ENCODE data around the gene OPCML.

DNA sequence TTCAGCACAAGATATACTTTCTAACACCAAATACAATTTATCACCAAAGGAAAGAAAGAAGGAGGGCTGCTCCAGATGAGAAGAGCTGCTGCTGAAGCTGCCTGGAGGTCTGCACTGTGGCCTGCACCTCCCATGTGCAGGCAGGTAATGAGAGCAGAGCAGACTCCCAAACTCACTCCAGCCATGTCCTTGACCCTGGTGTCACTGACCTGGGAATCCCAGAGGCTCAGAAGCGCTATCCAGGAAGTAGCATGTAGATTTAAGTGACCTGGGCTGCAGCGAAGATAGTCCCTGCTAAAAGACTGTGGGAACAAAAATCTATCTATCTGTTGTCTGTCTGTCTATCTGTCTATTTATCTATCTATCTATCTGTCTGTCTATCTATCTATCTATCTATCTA is 816.3 kb downstream of the OPCML start:
- TF ChIP-seq POLR2AphosphoS5 (IDR thresholded peaks at IDR 0.05; ENCODE audit: low read depth) (no peak), GABPA (IDR thresholded peaks at IDR 0.05; ENCODE audit: low read depth) (no peak), SPI1 (IDR thresholded peaks at IDR 0.05; ENCODE audit: borderline replicate concordance, low read depth) (no peak)
- TF ChIP-seq, protein P1, sequence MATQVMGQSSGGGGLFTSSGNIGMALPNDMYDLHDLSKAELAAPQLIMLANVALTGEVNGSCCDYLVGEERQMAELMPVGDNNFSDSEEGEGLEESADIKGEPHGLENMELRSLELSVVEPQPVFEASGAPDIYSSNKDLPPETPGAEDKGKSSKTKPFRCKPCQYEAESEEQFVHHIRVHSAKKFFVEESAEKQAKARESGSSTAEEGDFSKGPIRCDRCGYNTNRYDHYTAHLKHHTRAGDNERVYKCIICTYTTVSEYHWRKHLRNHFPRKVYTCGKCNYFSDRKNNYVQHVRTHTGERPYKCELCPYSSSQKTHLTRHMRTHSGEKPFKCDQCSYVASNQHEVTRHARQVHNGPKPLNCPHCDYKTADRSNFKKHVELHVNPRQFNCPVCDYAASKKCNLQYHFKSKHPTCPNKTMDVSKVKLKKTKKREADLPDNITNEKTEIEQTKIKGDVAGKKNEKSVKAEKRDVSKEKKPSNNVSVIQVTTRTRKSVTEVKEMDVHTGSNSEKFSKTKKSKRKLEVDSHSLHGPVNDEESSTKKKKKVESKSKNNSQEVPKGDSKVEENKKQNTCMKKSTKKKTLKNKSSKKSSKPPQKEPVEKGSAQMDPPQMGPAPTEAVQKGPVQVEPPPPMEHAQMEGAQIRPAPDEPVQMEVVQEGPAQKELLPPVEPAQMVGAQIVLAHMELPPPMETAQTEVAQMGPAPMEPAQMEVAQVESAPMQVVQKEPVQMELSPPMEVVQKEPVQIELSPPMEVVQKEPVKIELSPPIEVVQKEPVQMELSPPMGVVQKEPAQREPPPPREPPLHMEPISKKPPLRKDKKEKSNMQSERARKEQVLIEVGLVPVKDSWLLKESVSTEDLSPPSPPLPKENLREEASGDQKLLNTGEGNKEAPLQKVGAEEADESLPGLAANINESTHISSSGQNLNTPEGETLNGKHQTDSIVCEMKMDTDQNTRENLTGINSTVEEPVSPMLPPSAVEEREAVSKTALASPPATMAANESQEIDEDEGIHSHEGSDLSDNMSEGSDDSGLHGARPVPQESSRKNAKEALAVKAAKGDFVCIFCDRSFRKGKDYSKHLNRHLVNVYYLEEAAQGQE (IDR thresholded peaks at IDR 0.05; ENCODE audit: insufficient replicate concordance, low read depth): no peak
- TF ChIP-seq, protein P2, sequence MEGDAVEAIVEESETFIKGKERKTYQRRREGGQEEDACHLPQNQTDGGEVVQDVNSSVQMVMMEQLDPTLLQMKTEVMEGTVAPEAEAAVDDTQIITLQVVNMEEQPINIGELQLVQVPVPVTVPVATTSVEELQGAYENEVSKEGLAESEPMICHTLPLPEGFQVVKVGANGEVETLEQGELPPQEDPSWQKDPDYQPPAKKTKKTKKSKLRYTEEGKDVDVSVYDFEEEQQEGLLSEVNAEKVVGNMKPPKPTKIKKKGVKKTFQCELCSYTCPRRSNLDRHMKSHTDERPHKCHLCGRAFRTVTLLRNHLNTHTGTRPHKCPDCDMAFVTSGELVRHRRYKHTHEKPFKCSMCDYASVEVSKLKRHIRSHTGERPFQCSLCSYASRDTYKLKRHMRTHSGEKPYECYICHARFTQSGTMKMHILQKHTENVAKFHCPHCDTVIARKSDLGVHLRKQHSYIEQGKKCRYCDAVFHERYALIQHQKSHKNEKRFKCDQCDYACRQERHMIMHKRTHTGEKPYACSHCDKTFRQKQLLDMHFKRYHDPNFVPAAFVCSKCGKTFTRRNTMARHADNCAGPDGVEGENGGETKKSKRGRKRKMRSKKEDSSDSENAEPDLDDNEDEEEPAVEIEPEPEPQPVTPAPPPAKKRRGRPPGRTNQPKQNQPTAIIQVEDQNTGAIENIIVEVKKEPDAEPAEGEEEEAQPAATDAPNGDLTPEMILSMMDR (IDR thresholded peaks at IDR 0.05; ENCODE audit: insufficient read depth, low read length): no peak

All from HL-60 (cell line).